ENCODE data around the gene RAB11FIP4.

DNA sequence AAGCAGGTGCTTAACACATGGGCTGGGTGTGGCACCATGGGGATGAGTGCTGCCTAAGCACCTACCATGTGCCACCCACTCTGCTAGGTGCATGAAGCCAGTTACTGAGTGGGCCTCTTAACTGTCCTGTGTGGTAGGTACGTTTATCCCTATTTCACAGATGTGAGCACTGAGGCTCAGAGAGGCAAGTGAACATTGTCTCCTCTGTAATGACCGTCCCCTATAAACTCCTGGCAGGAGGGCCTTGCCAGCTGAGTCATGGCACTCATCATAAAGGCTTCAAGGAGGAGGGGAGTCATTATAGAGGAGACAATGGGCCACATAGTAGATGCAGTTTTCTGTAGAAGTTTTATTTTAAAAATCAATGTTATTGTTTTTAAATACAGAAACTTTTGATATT is 79.1 kb downstream of the RAB11FIP4 start:
- TF ChIP-seq CTCF (IDR thresholded peaks at IDR 0.05; ENCODE audit: low read depth, low read length, poor library complexity, severe bottlenecking) = no peak
- TF ChIP-seq EZH2phosphoT487 (IDR thresholded peaks at IDR 0.05; ENCODE audit: borderline replicate concordance, low read length) = no peak
